ENCODE results near the gene TACR2. TPM values are rescaled to one million over a fixed set of nuclear protein-coding genes. Genes with fewer than 3 reads are reported as not detected.

The TACR2 gene
- total and polyA plus RNA-seq, 7 donors: 6.0 to 184 (median 162) TPM; not detected in 1

- H3K36me3 ChIP-seq: peaks cover 0 to 17% (median 4%) of the 10 kb centered on the region in 4 donors
- H3K4me1 ChIP-seq: peaks cover 0 to 92% (median 87%) of the 10 kb centered on the region in 4 donors
- H3K27ac ChIP-seq: peak overlapping the region; percentile 79 to 93 (median 92)
- H3K4me3 ChIP-seq: no peak overlapping the region
- TF ChIP-seq POLR2A (IDR thresholded peaks at IDR 0.05): no peak
- no peak for TF ChIP-seq CTCF (IDR thresholded peaks at IDR 0.05)
- TF ChIP-seq EP300 (IDR thresholded peaks at IDR 0.05): no peak
- TF ChIP-seq POLR2AphosphoS5 (IDR thresholded peaks at IDR 0.05): no peak
- no peak for DNase-seq
- intact Hi-C loops (cut with DNase I): no loop called here
- H3K9me3 ChIP-seq: no peaks in the 10 kb centered on the region
- H3K27me3 ChIP-seq: no peaks in the 10 kb centered on the region
- 18 to 62% methylated on average over 8 of the region's 8 CpGs for WGBS, 2 donors
Measured at GRCh38 chr10:69459101-69459790, 42.5 kb upstream of the TACR2 start.

- H3K36me3 ChIP-seq: peaks cover 0 to 17% (median 4%) of the 10 kb centered on the region in 4 donors
- intact Hi-C loops (cut with DNase I): no loop called here
- WGBS, 2 donors: 15 to 61% methylated on average over 10 of the region's 10 CpGs
- no peak overlapping the region for H3K4me3 ChIP-seq
- peaks cover 0 to 92% (median 87%) of the 10 kb centered on the region in 4 donors for H3K4me1 ChIP-seq
- no peaks in the 10 kb centered on the region for H3K9me3 ChIP-seq
- no peaks in the 10 kb centered on the region for H3K27me3 ChIP-seq
- no peak for TF ChIP-seq EP300 (IDR thresholded peaks at IDR 0.05)
- TF ChIP-seq POLR2AphosphoS5 (IDR thresholded peaks at IDR 0.05): peak in 1 of 4 donors; percentile 13
- DNase-seq: peak; percentile 71
- H3K27ac ChIP-seq: peak overlapping the region; percentile 79 to 93 (median 92)
Measured at GRCh38 chr10:69458430-69459100, 41.8 kb upstream of the TACR2 start.

- TF ChIP-seq POLR2AphosphoS5 (IDR thresholded peaks at IDR 0.05): no peak
- peaks cover 0 to 91% (median 87%) of the 10 kb centered on the region in 4 donors for H3K4me1 ChIP-seq
- no peaks in the 10 kb centered on the region for H3K27me3 ChIP-seq
- peaks cover 0 to 17% (median 4%) of the 10 kb centered on the region in 4 donors for H3K36me3 ChIP-seq
- H3K27ac ChIP-seq: peak overlapping the region; percentile 79 to 93 (median 92)
- H3K4me3 ChIP-seq: no peak overlapping the region
- intact Hi-C loops (cut with DNase I): no loop called here
- no peaks in the 10 kb centered on the region for H3K9me3 ChIP-seq
- 79 to 82% methylated on average over 5 of the region's 5 CpGs for WGBS, 2 donors
- peak; percentile 40 for DNase-seq
Measured at GRCh38 chr10:69457771-69458237, 41.1 kb upstream of the TACR2 start.

- no peak for TF ChIP-seq POLR2AphosphoS5 (IDR thresholded peaks at IDR 0.05)
- TF ChIP-seq EP300 (IDR thresholded peaks at IDR 0.05): no peak
- no peak for TF ChIP-seq CTCF (IDR thresholded peaks at IDR 0.05)
- TF ChIP-seq POLR2A (IDR thresholded peaks at IDR 0.05): no peak
- no peaks in the 10 kb centered on the region for H3K27me3 ChIP-seq
- H3K36me3 ChIP-seq: peaks cover 0 to 17% (median 4%) of the 10 kb centered on the region in 4 donors
- intact Hi-C loops (cut with DNase I): no loop called here
- 75 to 84% methylated on average over 8 of the region's 8 CpGs for WGBS, 2 donors
- DNase-seq: peak; percentile 56
- peak overlapping the region; percentile 79 to 93 (median 92) for H3K27ac ChIP-seq
- peaks cover 0 to 91% (median 87%) of the 10 kb centered on the region in 4 donors for H3K4me1 ChIP-seq
- no peak overlapping the region for H3K4me3 ChIP-seq
- no peaks in the 10 kb centered on the region for H3K9me3 ChIP-seq
Measured at GRCh38 chr10:69456880-69457693, 40.4 kb upstream of the TACR2 start.

- Histone ChIP-seq H3K4me1 (peaks cover 0 to 91% (median 85%) of the 10 kb centered on the region in 4 donors), H3K4me3 (no peak overlapping the region), H3K27me3 (no peaks in the 10 kb centered on the region), H3K36me3 (peaks cover 0 to 17% (median 4%) of the 10 kb centered on the region in 4 donors), H3K9me3 (no peaks in the 10 kb centered on the region), H3K27ac (peak overlapping the region; percentile 85 to 93 (median 92))
- DNase-seq: peak; percentile 37
- 90 to 91% methylated on average over 10 of the region's 10 CpGs for WGBS, 2 donors
- intact Hi-C loops (cut with DNase I): no loop called here
- no peak for TF ChIP-seq POLR2A (IDR thresholded peaks at IDR 0.05)
- TF ChIP-seq POLR2AphosphoS5 (IDR thresholded peaks at IDR 0.05): no peak
Measured at GRCh38 chr10:69455006-69455763, 38.5 kb upstream of the TACR2 start.

All from sigmoid colon (tissue), 7 donors.